Measurements from ENCODE around the gene FAM193A. TPM values are rescaled to one million over a fixed set of nuclear protein-coding genes. Genes with fewer than 3 reads are reported as not detected.
"Not testable (repeated sequence)": the region's sequence is repeated elsewhere in the genome, so short reads cannot be mapped to it uniquely, and the experiment has no call there.

FAM193A gene
- total RNA-seq, 4 donors from 2014 or later, result 9.8 to 18.7 (median 16.4) TPM

DNA sequence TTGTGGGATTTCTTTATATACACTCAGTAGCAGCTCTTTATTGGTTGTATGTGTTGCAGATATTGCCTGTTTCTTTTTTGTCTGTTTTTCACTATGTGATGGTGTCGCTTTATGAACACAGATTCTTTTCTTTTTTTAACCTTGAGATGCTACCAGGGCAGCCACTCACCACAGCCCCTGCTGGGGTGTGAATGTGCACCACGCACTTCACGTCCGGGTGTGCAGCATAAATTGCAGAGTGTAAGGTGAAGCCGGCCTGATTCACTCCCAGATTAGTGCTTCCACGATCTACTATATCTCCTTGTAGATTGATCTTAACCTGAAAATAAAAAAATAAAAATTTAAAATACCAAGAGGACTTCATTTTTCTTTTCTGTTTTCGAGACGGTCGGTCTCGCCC lies 71.4 kb downstream of the FAM193A start:
- intact Hi-C loops (cut with DNase I), result no loop called here
- DNase-seq, result no peak
- Histone ChIP-seq H3K27me3 (no peaks in the 10 kb centered on the region), H3K4me3 (no peak overlapping the region), H3K27ac (no peak overlapping the region), H3K36me3 (peaks cover 0 to 8% (median 0%) of the 10 kb centered on the region in 3 donors), H3K9me3 (no peaks in the 10 kb centered on the region), H3K4me1 (peaks cover 0 to 27% (median 4%) of the 10 kb centered on the region in 3 donors)
- TF ChIP-seq POLR2A (IDR thresholded peaks at IDR 0.05), result no peak
- TF ChIP-seq, protein P1, sequence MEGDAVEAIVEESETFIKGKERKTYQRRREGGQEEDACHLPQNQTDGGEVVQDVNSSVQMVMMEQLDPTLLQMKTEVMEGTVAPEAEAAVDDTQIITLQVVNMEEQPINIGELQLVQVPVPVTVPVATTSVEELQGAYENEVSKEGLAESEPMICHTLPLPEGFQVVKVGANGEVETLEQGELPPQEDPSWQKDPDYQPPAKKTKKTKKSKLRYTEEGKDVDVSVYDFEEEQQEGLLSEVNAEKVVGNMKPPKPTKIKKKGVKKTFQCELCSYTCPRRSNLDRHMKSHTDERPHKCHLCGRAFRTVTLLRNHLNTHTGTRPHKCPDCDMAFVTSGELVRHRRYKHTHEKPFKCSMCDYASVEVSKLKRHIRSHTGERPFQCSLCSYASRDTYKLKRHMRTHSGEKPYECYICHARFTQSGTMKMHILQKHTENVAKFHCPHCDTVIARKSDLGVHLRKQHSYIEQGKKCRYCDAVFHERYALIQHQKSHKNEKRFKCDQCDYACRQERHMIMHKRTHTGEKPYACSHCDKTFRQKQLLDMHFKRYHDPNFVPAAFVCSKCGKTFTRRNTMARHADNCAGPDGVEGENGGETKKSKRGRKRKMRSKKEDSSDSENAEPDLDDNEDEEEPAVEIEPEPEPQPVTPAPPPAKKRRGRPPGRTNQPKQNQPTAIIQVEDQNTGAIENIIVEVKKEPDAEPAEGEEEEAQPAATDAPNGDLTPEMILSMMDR (IDR thresholded peaks at IDR 0.05), result no peak
- WGBS, 2 donors, result 92 to 94% methylated on average over 10 of the region's 10 CpGs

DNA sequence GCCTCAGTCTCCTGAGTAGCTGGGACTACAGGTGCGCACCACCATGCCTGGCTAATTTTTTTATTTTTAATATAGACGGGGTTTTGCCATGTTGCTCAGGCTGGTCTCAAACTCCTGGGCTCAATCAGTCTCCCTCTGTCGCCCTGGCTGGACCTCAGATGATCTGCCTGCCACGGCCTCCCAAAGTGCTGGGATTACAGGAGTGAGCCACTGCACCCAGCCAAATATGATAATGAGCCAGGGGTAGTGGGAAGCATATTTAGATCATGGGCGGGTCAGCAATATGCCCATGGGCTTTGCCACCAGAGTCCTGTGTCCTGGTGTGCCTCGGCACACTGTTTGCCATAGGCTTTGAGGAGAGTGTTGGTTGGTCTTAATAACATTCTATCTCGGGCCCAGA lies 71.8 kb downstream of the FAM193A start:
- no peak for DNase-seq
- TF ChIP-seq POLR2A (IDR thresholded peaks at IDR 0.05), result no peak
- TF ChIP-seq, protein P1 (IDR thresholded peaks at IDR 0.05), result no peak
- intact Hi-C loops (cut with DNase I), result no loop called here
- H3K9me3 ChIP-seq, result no peaks in the 10 kb centered on the region
- H3K27me3 ChIP-seq, result no peaks in the 10 kb centered on the region
- H3K4me1 ChIP-seq, result peaks cover 0 to 27% (median 4%) of the 10 kb centered on the region in 3 donors
- peaks cover 0 to 7% (median 0%) of the 10 kb centered on the region in 3 donors for H3K36me3 ChIP-seq
- no peak overlapping the region for H3K4me3 ChIP-seq
- 91% methylated on average over 3 to 7 of the region's 7 CpGs for WGBS, 2 donors
- no peak overlapping the region for H3K27ac ChIP-seq

DNA sequence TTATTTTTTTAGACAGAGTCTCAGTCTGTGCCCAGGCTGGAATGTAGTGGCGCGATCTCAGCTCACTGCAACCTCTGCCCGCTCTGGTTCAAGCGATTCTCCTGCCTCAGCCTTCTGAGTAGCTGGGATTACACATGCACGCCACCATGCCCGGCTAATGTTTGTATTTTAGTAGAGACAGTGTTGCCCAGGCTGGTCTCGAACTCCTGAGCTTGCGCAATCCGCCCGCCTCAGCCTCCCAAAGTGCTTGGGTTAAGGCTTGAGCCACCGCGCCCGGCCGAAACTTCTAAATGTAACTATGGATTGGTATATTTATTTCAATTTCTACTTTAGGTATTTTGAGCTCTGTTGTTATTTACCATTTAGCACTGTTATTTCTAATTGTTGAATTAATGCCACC lies 79.4 kb downstream of the FAM193A start:
- Histone ChIP-seq H3K4me3 (no peak overlapping the region), H3K9me3 (no peaks in the 10 kb centered on the region), H3K27ac (no peak overlapping the region), H3K36me3 (no peaks in the 10 kb centered on the region), H3K27me3 (no peaks in the 10 kb centered on the region), H3K4me1 (peaks cover 1 to 22% (median 9%) of the 10 kb centered on the region in 3 donors)
- no peak for TF ChIP-seq POLR2A (IDR thresholded peaks at IDR 0.05)
- TF ChIP-seq, protein P1 (IDR thresholded peaks at IDR 0.05), result no peak
- DNase-seq, result no peak
- 93 to 95% methylated on average over 14 of the region's 14 CpGs for WGBS, 2 donors
- intact Hi-C loops (cut with DNase I), result no loop called here

DNA sequence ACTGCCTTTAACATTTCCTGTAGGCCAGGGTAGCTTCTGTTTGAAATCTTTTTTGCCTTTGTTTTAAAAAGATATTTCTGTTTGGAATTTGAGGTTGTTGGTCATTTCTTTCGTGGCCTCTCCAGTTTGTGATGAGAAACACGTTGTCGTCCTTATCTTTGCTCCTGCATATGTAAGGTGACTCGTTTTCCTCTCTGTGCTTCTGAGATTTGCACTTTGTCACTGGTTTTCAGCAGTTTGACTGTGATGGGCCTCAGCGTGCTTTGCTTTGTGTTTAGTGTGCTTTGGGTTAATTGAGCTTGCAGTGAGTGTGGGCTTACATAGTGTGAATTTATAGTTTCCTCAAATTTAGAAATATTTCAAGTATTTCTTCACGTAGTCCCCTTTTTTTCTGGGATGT lies 81.5 kb downstream of the FAM193A start:
- H3K4me1 ChIP-seq, result peaks cover 6 to 41% (median 16%) of the 10 kb centered on the region in 3 donors
- H3K36me3 ChIP-seq, result no peaks in the 10 kb centered on the region
- no peaks in the 10 kb centered on the region for H3K27me3 ChIP-seq
- TF ChIP-seq, protein P1 (IDR thresholded peaks at IDR 0.05), result no peak
- no peak for TF ChIP-seq POLR2A (IDR thresholded peaks at IDR 0.05)
- no peak for DNase-seq
- WGBS, 2 donors, result 87 to 88% methylated on average over 6 of the region's 6 CpGs
- no peak overlapping the region for H3K27ac ChIP-seq
- intact Hi-C loops (cut with DNase I), result no loop called here
- H3K9me3 ChIP-seq, result no peaks in the 10 kb centered on the region
- H3K4me3 ChIP-seq, result no peak overlapping the region

DNA sequence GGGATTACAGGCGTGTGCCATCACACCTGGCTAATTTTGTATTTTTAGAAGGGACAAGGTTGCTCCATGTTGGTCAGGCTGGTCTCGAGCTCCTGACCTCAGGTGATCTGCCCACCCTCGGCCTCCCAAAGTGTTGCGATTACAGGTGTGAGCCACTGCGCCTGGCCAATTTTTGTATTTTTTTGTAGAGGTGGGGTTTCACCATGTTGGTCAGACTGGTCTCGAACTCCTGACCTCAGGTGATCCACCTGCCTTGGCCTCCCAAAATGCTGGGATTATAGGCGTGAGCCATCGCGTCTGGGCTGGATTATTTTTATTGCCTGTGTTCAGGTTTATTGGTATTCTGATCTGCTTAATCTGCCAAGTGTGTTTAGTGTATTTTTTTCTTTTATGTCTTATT lies 82.3 kb downstream of the FAM193A start:
- 92 to 93% methylated on average over 4 to 9 of the region's 9 CpGs for WGBS, 2 donors
- H3K4me3 ChIP-seq; H3K27ac ChIP-seq; H3K36me3 ChIP-seq; DNase-seq; H3K27me3 ChIP-seq; intact Hi-C loops (cut with DNase I); H3K9me3 ChIP-seq: not testable (repeated sequence)
- peaks cover 6 to 49% (median 16%) of the 10 kb centered on the region in 3 donors for H3K4me1 ChIP-seq

DNA sequence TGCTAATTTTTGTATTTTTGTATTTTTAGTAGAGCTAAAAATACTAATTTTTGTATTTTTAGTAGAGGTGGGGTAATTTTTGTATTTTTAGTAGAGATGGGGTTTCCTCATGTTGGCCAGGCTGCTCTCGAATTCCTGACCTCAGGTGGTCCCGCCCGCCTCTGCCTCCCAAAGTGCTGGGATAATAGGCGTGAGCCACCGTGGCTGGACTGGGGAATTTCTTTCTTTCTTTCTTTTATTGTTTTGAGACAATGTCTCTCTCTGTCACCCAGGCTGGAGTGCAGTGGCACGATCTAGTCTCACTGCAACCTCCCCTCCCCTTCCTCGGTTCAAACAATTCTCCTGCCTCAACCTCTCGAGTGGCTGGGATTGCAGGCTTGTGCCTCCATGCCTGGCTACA lies 83.0 kb downstream of the FAM193A start:
- DNase-seq, result no peak
- Histone ChIP-seq H3K36me3 (no peaks in the 10 kb centered on the region), H3K4me1 (peaks cover 6 to 55% (median 19%) of the 10 kb centered on the region in 3 donors), H3K27me3 (no peaks in the 10 kb centered on the region), H3K4me3 (no peak overlapping the region), H3K27ac (no peak overlapping the region), H3K9me3 (no peaks in the 10 kb centered on the region)
- 89 to 90% methylated on average over 8 of the region's 8 CpGs for WGBS, 2 donors
- intact Hi-C loops (cut with DNase I), result no loop called here
- no peak for TF ChIP-seq POLR2A (IDR thresholded peaks at IDR 0.05)
- TF ChIP-seq, protein P1 (IDR thresholded peaks at IDR 0.05), result no peak
